H9 (cell line): ENCODE data around the gene ALOX12. TPM values are rescaled to one million over a fixed set of nuclear protein-coding genes. Genes with fewer than 3 reads are reported as not detected.

Experiments
- DNase-seq: peaks from one replicate; pipeline ENCODE4 v3.0.0-alpha.2; 2017
- H2AFZ ChIP-seq: one replicate; pipeline ENCODE4 v1.6.1; 2013; ENCODE audit warnings: mild to moderate bottlenecking, low read length, control low read depth, moderate library complexity
- H2AK5ac ChIP-seq: 2 replicates; pipeline ENCODE4 v1.6.1; 2013; ENCODE audit warnings: low read length, control low read depth, mixed read lengths; ENCODE audit not compliant: insufficient read length
- H2BK120ac ChIP-seq: one replicate; pipeline ENCODE4 v1.6.1; 2013; ENCODE audit warnings: low read depth, mild to moderate bottlenecking, low read length, control low read depth, inconsistent platforms; ENCODE audit not compliant: poor library complexity, severe bottlenecking
- H2BK12ac ChIP-seq: 2 replicates; pipeline ENCODE4 v1.6.1; 2013; ENCODE audit warnings: low read length, control low read depth, mixed read lengths, low read depth; ENCODE audit not compliant: insufficient read length
- H2BK15ac ChIP-seq: 2 replicates; pipeline ENCODE4 v1.6.1; 2013; ENCODE audit warnings: low read depth, low read length, control low read depth
- H2BK20ac ChIP-seq: one replicate; pipeline ENCODE4 v1.6.1; 2013; ENCODE audit warnings: low read depth, mild to moderate bottlenecking, low read length, control low read depth, inconsistent platforms; ENCODE audit not compliant: poor library complexity, severe bottlenecking
- H2BK5ac ChIP-seq: 2 replicates; pipeline ENCODE4 v1.6.1; 2013; ENCODE audit warnings: low read length, control low read depth, mixed read lengths; ENCODE audit not compliant: insufficient read length
- H3K14ac ChIP-seq: 2 replicates; pipeline ENCODE4 v1.6.1; 2013; ENCODE audit warnings: low read length, control low read depth; ENCODE audit not compliant: insufficient read depth
- H3K18ac ChIP-seq: 2 replicates; pipeline ENCODE4 v1.6.1; 2013; ENCODE audit warnings: low read depth, mild to moderate bottlenecking, mixed read lengths, low read length, control low read depth; ENCODE audit not compliant: insufficient read length
- H3K23ac ChIP-seq: 2 replicates; pipeline ENCODE4 v1.6.1; 2013; ENCODE audit warnings: low read length, control low read depth, mixed read lengths, low read depth; ENCODE audit not compliant: insufficient read length
- H3K23me2 ChIP-seq: 2 replicates; pipeline ENCODE4 v1.6.1; 2013; ENCODE audit warnings: low read depth, mild to moderate bottlenecking, mixed read lengths, low read length, control low read depth; ENCODE audit not compliant: insufficient read length, poor library complexity, severe bottlenecking
- H3K27ac ChIP-seq: 2 replicates; pipeline ENCODE4 v1.5.1; 2013; ENCODE audit warnings: low read length, control low read depth, mixed read lengths, low read depth; ENCODE audit not compliant: insufficient read length
- H3K27me3 ChIP-seq: 2 replicates; pipeline ENCODE4 v1.6.1; 2013; ENCODE audit warnings: low read length, control low read depth, inconsistent platforms; ENCODE audit not compliant: insufficient read depth
- H3K4ac ChIP-seq: 2 replicates; pipeline ENCODE4 v1.6.1; 2013; ENCODE audit warnings: low read depth, mild to moderate bottlenecking, control low read depth, inconsistent platforms, low read length, moderate library complexity
- H3K4me1 ChIP-seq: 2 replicates; pipeline ENCODE4 v1.6.1; 2013; ENCODE audit warnings: low read length, control low read depth, inconsistent platforms; ENCODE audit not compliant: insufficient read depth
- H3K4me2 ChIP-seq: 2 replicates; pipeline ENCODE4 v1.6.1; 2013; ENCODE audit warnings: low read length, control low read depth, mixed read lengths; ENCODE audit not compliant: insufficient read length, insufficient read depth
- H3K56ac ChIP-seq: 2 replicates; pipeline ENCODE4 v1.6.1; 2013; ENCODE audit warnings: low read depth, mild to moderate bottlenecking, mixed read lengths, low read length, control low read depth; ENCODE audit not compliant: insufficient read length
- H3K79me1 ChIP-seq: 2 replicates; pipeline ENCODE4 v1.6.1; 2013; ENCODE audit warnings: low read depth, mild to moderate bottlenecking, moderate library complexity, low read length, control low read depth, inconsistent platforms; ENCODE audit not compliant: insufficient read depth, poor library complexity, severe bottlenecking
- H3K79me2 ChIP-seq: 2 replicates; pipeline ENCODE4 v1.6.1; 2013; ENCODE audit warnings: low read length, control low read depth, inconsistent platforms; ENCODE audit not compliant: insufficient read depth
- H3K9ac ChIP-seq: 2 replicates; pipeline ENCODE4 v1.6.1; 2013; ENCODE audit warnings: low read length, control low read depth, mixed read lengths; ENCODE audit not compliant: insufficient read length; ENCODE audit errors: extremely low read depth
- H3K9me3 ChIP-seq: one replicate; pipeline ENCODE4 v1.6.1; 2013; ENCODE audit warnings: low read depth, low read length, inconsistent platforms; ENCODE audit not compliant: control insufficient read depth
- H3T11ph ChIP-seq: one replicate; pipeline ENCODE4 v1.6.1; 2013; ENCODE audit warnings: mild to moderate bottlenecking, low read length, control low read depth, inconsistent platforms
- H4K20me1 ChIP-seq: one replicate; pipeline ENCODE4 v1.6.1; 2013; ENCODE audit not compliant: control insufficient read depth, insufficient read length, insufficient read depth
- H4K5ac ChIP-seq: 2 replicates; pipeline ENCODE4 v1.6.1; 2013; ENCODE audit warnings: low read depth, mild to moderate bottlenecking, mixed read lengths, low read length, control low read depth; ENCODE audit not compliant: insufficient read length
- H4K8ac ChIP-seq: replicated peaks from 2 replicates; pipeline ENCODE4 v1.6.1; 2013; ENCODE audit warnings: low read length, control low read depth, mixed read lengths, low read depth; ENCODE audit not compliant: insufficient read length
- H4K91ac ChIP-seq: 2 replicates; pipeline ENCODE4 v1.6.1; 2013; ENCODE audit warnings: low read depth, mild to moderate bottlenecking, moderate library complexity, mixed read lengths, low read length, control low read depth; ENCODE audit not compliant: insufficient read length
- H3K27ac Mint-ChIP-seq, 3 experiments: 2 replicates in 2 of 3; 3 replicates in 1 of 3; pipeline ENCODE4 v1.8.0; 2020 to 2021; ENCODE audit warnings: mixed read lengths in 3 of 3, mild to moderate bottlenecking in 1 of 3, moderate library complexity in 1 of 3
- H3K27me3 Mint-ChIP-seq: 2 replicates; pipeline ENCODE4 v1.8.0; 2021; ENCODE audit warnings: low read depth, mild to moderate bottlenecking, moderate library complexity, mixed read lengths
- H3K36me3 Mint-ChIP-seq, 3 experiments: 2 replicates in 2 of 3; 3 replicates in 1 of 3; pipeline ENCODE4 v1.8.0; 2020 to 2021; ENCODE audit warnings: low read depth in 3 of 3, mixed read lengths in 3 of 3; ENCODE audit not compliant: insufficient read depth in 1 of 3
- H3K4me1 Mint-ChIP-seq, 2 experiments: 2 replicates each; pipeline ENCODE4 v1.8.0; 2020; ENCODE audit warnings: mixed read lengths in 2 of 2
- H3K4me3 Mint-ChIP-seq, 2 experiments: 2 replicates in 1 of 2; 3 replicates in 1 of 2; pipeline ENCODE4 v1.8.0; 2020 to 2021; ENCODE audit warnings: mild to moderate bottlenecking in 2 of 2, mixed read lengths in 2 of 2, moderate library complexity in 1 of 2
- H3K9me3 Mint-ChIP-seq, 2 experiments: 2 replicates in 1 of 2; 3 replicates in 1 of 2; pipeline ENCODE4 v1.8.0; 2020; ENCODE audit warnings: mild to moderate bottlenecking in 2 of 2, mixed read lengths in 2 of 2, moderate library complexity in 1 of 2
- WGBS: extraction: QIAGEN DNeasy Blood & Tissue Kit; methylation state at CpG from one replicate; pipeline ENCODE4 v1.1.7; 2013; ENCODE audit warnings: missing lambda C conversion rate, low lambda C conversion rate, mixed read lengths; ENCODE audit not compliant: insufficient read length; ENCODE audit errors: extremely low coverage; 5-methylcytosine and 5-hydroxymethylcytosine counted together
- total RNA-seq: library from RNA; stranded (reverse); gene quantifications from 2 replicates; pipeline ENCODE4 v1.2.1, GENCODE V29; 2021
- TF ChIP-seq, protein P1 (sequence below): fragments of 200-600 bp; sonication (generic); conservative IDR thresholded peaks from 3 replicates; pipeline ENCODE4 v1.8.0; 2021; ENCODE audit warnings: antibody characterized with exemption, mild to moderate bottlenecking

The ALOX12 gene
- total RNA-seq, 1 experiment from 2014 or later: 0.81 TPM

DNA sequence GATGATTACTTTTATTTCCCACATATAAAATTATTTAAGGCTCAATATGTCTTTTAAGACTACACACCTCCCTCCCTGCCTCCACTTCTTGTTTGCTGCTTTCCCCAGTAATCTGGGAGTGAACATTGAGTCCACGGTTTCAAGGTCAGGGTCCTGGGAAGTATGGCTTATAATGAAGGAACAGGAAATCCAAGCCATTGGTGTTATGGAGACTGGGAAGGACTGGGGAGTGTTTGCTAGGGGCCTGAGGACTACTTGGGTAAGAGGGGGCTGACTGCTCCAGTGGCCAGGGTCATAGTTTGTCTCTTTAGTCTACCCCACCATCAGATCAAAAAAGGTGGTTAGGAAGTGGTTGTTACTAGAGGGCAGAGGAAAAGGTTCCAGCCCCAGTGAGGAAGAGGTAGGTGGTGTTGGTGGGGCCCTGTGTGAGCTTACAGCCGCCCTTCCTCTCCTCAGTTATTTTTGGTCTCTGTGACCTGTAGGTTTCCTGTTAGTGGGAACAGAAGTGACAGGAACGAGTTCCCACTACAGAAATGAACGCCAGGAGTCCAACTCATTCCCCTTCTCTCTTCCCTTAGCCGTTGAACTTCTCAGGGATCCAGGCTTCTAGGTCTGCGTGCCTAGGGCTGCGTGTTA, 39.2 kb downstream of the ALOX12 start:
- no peak overlapping the region for H4K8ac ChIP-seq
- peak overlapping the region; percentile 80 for H3K4me2 ChIP-seq
- H3K14ac ChIP-seq: no peak overlapping the region
- no peak overlapping the region for H3K23ac ChIP-seq
- H3K36me3 Mint-ChIP-seq: peaks cover 3 to 9% (median 5%) of the 10 kb centered on the region in 3 experiments; a peak in 6 of 7 replicates
- no peak overlapping the region for H2AK5ac ChIP-seq
- H3K4me3 Mint-ChIP-seq: peak overlapping the region; percentile 91 to 95
- H3K9me3 ChIP-seq: no peaks in the 10 kb centered on the region
- H3K27me3 ChIP-seq: no peaks in the 10 kb centered on the region
- H3K27me3 Mint-ChIP-seq: peaks cover 30% of the 10 kb centered on the region
- H2BK20ac ChIP-seq: no peak overlapping the region
- no peak overlapping the region for H4K5ac ChIP-seq
- H3K79me2 ChIP-seq: no peaks in the 10 kb centered on the region
- no peak overlapping the region for H4K91ac ChIP-seq
- TF ChIP-seq, protein P1, sequence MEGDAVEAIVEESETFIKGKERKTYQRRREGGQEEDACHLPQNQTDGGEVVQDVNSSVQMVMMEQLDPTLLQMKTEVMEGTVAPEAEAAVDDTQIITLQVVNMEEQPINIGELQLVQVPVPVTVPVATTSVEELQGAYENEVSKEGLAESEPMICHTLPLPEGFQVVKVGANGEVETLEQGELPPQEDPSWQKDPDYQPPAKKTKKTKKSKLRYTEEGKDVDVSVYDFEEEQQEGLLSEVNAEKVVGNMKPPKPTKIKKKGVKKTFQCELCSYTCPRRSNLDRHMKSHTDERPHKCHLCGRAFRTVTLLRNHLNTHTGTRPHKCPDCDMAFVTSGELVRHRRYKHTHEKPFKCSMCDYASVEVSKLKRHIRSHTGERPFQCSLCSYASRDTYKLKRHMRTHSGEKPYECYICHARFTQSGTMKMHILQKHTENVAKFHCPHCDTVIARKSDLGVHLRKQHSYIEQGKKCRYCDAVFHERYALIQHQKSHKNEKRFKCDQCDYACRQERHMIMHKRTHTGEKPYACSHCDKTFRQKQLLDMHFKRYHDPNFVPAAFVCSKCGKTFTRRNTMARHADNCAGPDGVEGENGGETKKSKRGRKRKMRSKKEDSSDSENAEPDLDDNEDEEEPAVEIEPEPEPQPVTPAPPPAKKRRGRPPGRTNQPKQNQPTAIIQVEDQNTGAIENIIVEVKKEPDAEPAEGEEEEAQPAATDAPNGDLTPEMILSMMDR: no peak
- H2AFZ ChIP-seq: no peak overlapping the region
- no peak overlapping the region for H2BK12ac ChIP-seq
- H2BK5ac ChIP-seq: no peak overlapping the region
- H3K79me1 ChIP-seq: no peaks in the 10 kb centered on the region
- H3K4me1 Mint-ChIP-seq: peaks cover 20 to 24% of the 10 kb centered on the region in 2 experiments
- no peak overlapping the region for H2BK15ac ChIP-seq
- no peak overlapping the region for H3K18ac ChIP-seq
- no peak overlapping the region for H3K4ac ChIP-seq
- no peak for DNase-seq
- H3K9me3 Mint-ChIP-seq: no peaks in the 10 kb centered on the region
- no peaks in the 10 kb centered on the region for H4K20me1 ChIP-seq
- no peak overlapping the region for H3K27ac ChIP-seq
- H3K9ac ChIP-seq: peak overlapping the region; percentile 41
- H2BK120ac ChIP-seq: no peak overlapping the region
- no peaks in the 10 kb centered on the region; the same call in 1 of the 2 replicates for H3K4me1 ChIP-seq
- WGBS: no CpG with 5 or more reads among the region's 7 CpGs
- H3K27ac Mint-ChIP-seq: peak overlapping the region; percentile 80 to 86 (median 86); a peak in 5 of 7 replicates
- H3K23me2 ChIP-seq: peaks cover 15% of the 10 kb centered on the region
- H3K56ac ChIP-seq: no peak overlapping the region
- H3T11ph ChIP-seq: no peak overlapping the region
